ENCODE results near the gene HSD17B7.
"Not testable (repeated sequence)": the region's sequence is repeated elsewhere in the genome, so short reads cannot be mapped to it uniquely, and the experiment has no call there.

Gene HSD17B7

DNA sequence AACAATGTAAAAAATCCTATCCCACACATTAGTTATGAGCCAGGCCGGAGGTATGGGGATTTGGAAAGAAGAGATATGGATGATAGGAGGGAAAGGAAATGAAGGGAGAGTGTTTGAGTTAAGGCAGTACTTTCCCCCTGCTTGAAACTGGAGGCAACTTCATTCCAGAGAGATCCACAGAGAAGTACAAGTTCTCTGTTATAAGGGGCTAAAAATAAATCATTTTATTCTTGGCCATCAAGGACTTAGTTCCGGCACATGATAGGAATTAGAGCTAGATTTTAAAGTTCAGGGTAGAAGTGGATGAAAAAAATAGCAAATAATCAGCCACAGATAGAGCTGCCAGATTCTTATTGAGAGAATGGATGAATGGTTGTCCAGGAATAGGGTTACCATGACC lies 27.6 kb downstream of the HSD17B7 start:
- DNase-seq = not testable (repeated sequence)

DNA sequence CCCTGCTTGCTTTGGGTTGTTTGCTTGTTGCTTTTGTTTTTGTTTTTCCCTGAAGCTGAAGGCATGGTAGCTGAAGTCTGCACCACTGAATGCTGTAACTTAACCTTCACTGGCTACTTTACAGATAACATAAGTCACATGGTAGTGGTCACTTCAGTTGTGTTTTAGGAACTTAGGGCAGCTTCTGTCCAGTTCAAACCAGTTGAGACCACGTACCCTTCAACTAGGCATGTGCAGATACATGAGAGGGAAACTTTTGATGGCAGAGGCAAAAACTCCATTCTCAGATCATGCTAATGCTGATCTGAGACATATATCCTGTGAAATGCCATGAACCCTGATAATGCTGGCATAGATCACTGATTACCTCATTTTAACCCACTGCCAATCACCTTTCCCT lies 28.2 kb downstream of the HSD17B7 start:
- DNase-seq = not testable (repeated sequence)

DNA sequence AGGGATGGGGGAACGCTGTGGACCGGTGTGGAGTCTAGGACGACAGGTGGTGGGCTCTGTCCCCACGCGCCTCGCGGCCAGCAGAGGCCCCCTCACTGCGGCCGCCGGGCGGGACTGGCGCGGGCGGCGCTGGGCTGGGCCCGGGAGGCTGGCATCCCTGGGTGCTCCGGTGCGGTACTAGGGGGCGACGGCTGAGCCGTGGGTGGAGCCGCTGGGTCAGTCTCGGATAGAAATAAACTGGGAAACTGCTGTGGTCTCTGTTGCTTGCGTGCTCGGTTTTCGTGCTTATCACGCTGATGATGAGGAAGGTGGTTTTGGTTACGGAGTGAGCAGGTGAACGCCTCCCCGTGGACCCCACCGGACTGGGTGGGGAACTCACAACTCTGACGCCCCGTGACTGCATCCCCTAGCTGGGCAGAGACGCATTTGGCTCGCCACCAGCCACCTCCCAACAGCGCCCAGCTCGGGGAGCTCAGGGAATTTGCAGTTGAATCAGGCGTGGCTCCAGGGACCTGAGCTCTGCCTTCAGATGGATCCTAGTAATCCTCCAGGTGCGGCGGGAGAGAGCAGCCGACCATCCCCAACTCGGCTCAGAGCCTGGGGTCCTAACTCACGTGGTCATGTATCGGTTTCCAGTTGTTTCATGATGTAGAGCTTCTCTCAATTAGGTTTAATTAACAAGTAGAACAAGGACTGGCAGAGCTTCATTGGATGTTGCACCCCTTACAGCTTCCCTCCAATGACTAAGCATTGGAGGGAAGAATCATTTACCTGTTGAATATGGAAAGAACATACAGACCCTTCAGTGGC lies 32.1 kb downstream of the HSD17B7 start:
- no peak for DNase-seq

DNA sequence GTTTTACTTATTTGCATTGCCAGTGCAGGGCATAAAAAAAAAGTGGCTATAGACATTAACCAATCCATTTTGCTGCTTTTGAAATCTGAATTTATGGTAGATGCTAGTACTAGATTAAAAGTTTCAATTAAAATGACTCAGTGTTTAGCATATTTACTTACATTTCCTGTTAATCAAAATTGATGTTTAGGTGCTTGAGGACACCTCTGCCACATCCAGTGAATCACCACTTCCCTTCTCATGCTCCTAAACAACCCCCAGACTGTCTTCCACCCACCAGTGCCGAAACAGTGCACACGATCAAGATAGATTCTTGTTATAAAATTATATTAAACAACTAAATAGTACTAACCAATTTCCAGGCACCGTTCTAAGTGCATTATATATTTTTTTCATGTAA lies 32.7 kb downstream of the HSD17B7 start:
- DNase-seq = no peak

DNA sequence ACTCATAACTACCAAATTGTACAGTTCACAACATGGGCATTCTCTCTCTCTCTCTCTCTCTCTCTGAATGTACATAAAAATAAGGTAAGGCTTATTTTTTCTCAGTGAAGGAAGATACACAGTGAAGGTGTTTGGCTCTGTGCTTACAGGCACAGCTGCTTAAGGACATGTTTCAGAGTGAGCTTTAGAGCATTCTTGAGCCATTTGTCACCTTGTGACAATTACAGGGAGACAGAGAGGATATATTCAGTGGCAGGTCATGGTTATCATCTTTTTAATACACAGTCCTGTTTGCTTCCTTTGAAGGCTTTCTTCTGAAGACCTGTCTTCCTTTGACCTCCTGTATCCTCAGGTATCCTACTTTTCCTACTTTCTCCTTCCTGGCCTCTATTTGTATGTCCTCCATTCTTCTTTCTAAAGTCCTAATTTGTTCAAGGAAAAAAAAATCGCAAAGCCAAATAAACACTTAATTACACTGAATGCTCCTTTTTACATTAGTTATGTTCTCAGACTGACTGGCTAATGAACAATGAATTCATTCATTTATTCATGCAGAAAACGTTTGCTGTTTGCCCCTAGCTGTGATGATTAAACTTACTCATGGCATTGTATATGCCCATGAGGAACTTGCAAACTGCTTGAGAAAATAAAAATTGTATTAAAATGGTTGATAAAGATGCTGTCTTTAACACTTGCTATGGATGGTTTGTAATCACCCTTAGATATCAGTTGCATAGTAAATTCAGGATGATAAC lies 33.4 kb downstream of the HSD17B7 start:
- DNase-seq = no peak

DNA sequence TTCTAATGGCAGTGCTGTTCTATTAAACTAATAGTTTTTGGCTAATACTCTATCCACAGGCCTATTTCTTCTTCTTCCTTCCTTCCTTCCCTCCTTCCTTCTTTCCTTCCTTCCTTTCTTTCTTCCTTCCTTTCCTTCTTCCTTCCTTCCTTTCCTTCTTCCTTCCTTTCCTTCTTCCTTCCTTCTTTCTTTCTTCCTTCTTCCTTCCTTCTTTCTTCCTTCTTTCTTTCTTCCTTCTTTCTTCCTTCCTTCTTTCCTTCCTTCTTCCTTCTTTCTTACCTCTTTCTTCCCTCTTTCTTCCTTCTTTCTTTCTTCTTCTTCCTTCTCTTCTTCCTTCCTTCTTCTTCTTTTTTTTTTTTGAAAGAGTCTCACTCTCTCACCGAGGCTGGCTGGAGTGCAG lies 38.8 kb downstream of the HSD17B7 start:
- DNase-seq = no peak

DNA sequence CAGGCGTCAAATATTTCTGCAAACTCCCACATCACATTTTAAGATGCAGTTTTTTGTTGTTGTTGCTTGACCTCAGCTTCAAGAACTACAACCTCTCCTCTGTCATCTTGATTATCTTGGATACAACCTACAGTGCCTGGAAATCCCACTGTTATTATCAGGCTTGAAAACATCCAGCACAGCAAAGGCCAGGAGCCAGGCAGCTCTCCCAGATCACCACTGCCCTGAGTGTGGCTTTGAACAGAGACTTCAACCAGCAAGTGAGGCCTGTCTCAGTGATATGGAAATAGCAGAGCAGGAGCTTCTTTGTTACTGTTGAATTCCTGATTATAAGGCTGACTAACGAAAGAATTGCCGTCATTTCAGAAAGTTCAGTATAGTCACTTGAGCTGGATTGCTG lies 42.0 kb downstream of the HSD17B7 start:
- DNase-seq = no peak

DNA sequence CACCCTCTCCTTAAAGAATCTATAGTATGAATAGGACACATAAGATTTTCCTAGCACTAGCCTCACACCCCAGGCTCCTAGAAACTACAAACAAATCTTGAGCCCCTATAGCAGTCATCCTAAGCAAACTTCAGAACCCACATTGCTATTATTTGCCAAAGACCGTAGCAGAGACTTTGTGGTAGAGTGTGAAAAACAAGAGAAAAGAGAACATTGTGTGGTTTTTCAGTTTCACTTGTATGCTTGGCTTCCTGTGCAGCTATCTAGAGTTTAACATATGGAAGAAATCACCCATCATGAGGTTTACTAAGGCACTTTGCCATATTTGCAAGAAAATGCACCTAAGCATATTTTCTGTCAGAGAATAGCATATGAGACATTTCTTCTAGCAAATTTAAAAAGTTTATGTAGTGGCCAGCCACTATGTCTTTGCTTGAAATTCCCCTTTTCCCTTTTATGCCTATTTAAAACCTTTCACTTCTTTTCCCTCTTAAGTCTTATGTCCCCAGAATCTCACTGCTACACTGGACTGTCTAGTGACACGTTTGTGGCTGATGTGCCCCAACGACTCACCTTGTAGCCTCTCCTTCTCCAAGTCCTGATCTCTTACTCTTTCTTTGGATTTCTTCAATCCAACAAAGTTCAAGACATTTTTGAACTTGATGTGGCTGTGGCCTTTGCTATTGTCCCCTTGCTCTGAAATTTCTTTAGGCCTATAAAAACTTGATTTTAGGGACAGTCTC lies 44.8 kb downstream of the HSD17B7 start:
- no peak for DNase-seq

DNA sequence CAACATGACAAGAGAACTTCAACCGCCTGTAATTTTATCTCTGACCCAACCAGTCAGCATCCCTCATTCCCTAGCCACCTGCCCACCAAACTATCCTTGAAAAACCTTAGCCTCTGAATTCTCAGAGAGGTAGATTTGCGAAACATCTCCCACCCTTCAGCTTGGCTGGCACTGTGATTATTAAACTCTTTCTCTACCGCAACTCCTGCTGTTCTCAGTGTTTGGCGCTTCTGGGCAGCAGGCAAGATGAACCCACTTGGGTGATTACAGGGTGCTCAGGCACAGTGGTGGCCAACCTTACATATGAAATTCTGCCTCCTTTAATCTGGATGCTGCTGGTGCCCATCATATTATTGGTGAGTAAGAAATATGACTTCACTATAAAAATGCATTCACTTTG lies 48.4 kb downstream of the HSD17B7 start:
- DNase-seq = no peak

DNA sequence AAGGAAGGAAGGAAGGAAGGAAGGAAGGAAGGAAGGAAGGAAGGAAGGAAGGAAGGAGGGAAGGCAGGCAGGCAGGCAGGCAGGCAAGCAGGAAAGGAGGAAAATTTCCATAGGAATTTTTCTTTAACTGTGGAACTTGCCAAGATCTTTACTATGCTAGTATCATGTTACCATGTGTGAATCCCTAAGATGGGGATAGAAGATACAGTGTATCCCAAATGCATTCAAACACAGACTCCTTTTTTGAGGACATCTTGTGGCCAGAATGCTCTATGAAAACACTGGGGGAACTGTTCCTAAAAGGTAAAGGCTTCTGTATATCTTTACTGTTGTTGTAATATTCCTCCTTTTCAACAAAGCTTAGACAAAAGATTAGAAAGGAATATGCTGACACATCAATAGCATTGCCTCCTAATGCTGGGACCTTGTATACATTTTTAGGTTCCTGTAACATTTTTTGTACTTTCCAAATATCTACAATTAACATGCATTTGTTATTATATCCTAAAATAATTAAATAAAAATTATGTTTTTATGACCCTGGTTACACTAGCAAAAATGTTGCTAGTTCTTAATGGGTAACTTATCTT lies 49.8 kb downstream of the HSD17B7 start:
- DNase-seq = no peak

DNA sequence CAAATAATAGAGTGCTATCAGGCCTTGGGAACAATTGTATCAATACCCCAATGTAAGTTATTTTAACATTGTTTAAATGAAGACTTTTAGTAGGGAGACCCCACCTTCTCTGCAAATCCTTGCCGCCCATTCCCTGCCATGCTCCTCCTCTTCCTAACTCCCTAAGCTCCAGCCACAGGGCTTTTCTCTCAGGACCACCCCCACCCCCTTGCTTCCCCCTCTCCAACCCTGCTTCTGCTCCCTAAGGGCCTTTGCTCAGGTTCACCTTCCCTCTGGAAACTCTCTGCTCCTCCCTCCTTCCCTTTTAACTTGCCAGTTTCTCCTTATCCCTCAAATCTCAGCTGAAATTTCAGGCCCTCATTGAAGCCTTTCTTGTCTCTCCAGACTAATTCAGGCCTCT lies 53.7 kb downstream of the HSD17B7 start:
- no peak for DNase-seq

DNA sequence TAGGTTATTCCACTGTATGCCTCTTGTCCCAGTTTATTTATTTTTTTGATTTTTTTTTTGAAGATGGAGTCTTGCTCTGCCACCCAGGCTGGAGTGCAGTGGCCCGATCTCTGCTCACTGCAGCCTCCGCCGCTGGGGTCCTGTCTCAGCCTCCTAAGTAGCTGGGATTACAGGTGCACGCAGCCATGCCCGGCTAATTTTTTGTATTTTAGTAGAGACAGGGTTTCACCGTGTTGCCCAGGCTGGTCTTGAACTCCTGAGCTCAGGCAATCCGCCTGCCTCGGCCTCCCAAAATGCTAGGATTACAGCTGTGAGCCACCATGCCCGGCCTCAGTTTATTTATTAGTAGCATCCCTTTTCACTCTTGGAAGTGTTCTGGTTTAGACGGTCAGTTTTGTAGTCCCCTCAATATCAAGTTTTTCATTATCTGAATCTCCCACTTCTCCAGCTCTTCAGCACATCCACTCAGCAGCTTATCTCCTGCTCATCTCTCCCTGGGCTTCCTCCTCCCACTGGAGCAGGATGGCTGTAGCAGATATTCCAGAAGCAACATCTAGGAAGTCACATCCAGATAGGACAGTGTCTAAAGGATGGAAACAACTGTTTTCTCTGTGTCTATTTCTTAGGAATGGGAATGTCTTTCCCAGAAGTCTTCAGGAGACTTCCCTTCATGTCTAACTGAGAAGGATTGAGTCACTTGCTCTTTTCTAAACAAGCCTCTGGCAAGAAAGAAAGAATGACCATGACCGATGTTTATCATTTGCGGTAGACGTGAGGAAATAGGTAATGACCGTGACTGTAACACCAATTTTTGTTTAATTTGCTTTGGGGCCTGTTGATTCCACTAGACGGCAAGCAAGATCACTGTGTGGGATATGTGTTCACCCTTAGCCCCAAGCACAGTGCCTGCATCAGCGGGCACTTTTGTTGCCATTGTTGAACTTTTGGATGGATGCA lies 56.0 kb downstream of the HSD17B7 start:
- DNase-seq = no peak

DNA sequence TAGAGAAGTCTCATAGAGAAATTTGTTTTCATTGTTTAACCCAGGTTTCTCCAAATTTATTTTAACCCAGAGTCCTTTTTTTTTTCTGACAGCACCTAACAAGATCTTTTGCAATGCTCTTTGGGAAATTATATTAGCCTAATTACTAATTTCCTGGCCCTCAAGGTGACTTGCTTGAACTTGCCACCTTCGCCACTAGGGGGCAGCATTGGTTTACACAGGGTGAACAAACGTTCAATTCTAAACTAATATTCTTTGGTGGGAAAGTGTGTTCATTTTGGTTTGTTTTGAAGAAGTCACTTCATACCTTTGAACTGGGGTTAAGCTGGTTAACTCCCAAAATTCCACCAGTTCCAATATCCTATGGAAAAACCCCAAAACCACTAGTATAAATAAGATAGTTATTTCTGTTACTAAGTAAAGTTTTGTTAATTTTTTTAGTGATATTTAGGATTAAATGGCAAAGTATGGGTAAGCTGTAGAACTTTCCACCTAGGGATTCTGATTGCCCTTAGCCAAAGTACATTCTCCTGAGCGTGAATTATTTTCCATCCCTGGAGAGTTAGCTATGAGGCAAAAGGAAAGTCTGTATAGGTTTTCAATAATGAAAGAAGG lies 57.4 kb downstream of the HSD17B7 start:
- peak; percentile 45 for DNase-seq

DNA sequence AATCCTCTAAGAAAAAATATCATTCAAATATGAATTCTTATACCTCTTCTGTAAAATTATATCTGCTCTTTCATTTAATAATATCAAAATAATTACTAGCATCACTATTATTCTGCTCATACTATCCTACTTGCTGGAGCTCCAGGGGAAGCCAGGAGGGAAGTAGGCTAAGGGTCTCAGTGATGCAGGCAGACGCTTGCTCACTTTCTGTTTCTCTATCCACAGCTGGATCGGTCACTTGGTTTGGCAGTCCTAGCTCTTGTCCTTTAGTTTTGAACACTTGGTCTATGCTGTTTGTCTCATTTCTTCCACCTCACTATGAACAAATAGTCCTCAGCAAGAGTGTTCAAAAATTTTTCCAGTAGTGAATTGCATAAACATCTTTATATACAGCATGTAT lies 59.2 kb downstream of the HSD17B7 start:
- no peak for DNase-seq

DNA sequence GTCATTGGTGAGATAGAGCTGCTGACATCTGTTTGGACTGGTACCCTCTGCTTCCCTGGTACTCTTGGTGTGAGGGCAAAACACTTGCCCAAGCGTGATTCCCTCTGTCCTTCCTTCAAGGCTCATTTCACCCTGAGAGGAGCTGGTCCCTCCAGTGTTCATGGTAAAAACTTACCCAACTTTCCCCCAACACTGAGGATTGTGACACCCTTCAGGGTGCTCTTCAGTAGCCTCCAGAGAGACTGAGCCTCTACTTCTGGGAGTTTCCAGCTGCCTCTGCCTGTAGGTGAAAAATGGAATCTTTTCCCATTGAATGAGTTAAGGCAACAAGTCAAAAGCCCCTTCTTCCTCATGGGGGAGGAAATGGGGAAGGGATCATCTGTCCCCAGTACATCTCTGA lies 60.8 kb downstream of the HSD17B7 start:
- no peak for DNase-seq

DNA sequence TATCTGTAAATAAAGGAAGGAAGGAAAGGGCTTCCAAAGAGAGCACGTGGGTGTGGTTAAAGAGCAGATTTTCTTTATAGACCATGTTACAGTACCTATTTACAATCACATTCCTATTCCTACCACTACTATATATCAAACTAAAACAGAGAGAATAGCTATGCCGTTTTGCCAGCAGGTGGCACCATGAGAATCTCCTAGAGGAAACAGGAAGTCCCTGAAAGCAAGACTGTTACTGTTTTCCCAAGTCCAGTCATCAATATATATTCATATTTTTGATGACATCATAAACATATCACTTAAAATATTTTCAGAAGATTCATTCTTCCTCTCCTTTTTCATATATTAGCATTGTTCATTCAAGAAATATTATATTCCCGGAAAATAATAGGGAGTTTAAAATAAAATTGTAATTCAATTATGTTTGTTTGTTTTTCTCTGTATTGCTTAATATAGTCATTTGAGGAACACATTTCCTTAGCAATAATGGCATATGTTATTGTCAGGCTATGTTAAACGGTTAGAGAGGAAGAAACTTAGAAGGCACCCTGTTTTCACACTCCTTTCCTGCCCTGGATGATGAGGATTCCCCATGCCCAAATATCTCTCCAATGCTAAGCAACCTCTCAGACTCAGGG lies 63.9 kb downstream of the HSD17B7 start:
- peak; percentile 53 for DNase-seq

DNA sequence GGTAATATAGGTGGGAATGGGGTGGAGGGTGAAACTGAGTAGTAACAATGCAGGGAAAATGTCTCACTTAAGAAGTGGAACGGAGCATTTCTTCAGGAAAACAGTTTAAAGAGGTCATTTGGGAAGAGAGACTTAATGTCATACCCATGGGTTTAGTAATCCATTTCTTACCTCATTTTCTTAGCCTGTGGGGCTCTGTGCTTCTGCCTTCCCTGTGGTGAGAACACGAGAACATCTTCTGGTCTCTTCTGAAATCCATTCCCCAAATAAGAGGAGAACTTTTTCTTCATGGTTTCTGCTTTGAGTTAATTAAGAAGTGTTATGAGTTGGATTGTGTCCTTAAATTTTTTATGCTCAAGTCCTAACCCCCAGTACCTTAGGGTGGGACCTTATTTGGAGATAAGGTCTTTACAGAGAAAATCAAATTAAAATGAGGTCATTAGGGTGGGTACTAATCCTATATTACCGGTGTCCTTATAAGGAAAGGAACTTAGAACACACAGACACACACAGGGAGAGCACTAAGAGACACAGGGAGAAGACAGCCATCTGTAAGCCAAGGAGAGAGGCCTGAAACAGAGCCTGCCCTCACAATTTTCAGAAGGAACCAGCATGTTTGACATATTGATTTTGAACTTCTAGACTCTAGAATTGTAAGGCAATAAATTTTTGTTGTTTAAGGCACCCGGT lies 65.1 kb downstream of the HSD17B7 start:
- no peak for DNase-seq

DNA sequence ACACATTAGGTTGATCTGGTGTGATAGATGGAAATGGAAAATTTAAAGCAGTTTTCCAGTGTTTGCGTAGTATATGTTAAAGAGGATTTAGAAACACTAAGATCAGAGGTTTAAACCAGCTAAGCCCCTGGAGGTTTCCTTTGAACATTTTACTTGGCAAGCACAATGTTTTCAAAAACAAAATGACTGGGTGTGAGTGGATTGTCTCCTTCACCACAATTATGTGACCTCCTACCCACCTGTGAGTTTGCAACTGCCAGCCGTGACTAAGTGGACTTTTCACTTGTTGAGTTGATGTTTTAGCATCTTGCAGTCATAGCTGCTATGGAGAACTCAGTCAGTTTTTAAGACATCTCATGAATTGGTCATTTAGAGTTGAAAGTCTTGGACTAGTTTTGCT lies 65.8 kb downstream of the HSD17B7 start:
- DNase-seq = no peak

DNA sequence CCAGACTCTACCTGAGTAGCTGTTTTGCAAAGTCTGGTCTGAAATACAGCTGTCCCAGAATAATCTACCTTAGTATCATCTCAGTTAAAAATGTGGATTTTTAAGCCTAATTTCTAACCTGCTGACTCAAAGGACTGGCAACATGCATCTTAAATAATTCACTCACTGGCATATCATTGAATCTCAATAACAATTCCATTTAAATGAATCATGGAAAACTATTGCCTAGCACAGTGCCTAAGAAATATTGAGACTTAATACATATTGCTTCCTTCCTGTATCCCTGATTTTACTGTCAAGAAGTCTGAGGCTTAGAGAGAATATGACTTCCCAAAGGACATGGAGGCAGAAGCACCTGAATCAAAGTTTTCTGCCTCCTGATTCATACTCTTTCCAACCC lies 67.3 kb downstream of the HSD17B7 start:
- no peak for DNase-seq

DNA sequence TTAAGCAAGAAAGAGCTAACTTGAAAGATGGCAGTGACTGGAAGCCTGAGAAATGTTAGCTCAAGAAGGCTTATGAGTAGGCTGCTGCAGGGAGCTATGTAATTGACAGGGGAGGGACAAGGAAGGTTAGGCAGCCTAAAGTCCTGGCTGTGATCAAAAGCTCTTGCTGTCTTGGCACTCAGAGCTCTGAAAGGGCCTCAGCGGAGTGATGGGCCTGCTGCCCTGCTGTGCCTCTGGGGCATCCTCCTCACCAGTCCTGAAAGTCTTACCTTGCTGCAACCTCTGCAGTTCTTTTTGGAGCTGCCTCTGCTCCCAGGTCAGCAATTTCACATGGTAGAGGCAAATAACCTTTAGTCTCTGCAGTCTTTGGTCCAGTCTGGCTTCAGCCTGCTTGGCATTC lies 68.7 kb downstream of the HSD17B7 start:
- DNase-seq = no peak

DNA sequence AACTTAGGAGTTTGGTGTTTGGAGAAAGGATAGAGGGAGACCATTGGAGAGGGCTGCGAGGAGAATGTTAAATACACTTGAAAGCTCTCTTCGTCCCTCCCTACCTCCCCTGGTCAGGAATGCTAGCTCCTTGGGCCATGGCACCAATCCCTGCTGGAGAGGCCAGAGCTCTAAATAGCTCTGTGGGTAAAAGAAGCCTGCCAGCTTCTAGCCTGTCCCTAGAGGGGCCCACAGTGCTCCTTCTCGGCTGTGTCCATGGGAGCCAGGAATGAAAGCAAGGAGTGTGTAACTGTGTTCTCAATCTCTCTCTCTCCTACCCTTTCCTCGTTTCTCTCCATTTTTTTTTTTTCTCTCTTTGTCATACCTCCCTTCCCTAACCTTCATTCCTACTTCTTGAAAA lies 70.6 kb downstream of the HSD17B7 start, which contains the start of gene CCDC190:
Gene CCDC190 (minus strand): TSS at position 75 of the 400 bp plus-strand sequence. CDS start 1,529 bp downstream, outside the sequence.
- no peak for DNase-seq

Measured in NCI-H2029 (cell line).